Measurements from ENCODE around the gene MYOM3. TPM values are rescaled to one million over a fixed set of nuclear protein-coding genes. Genes with fewer than 3 reads are reported as not detected.

Gene MYOM3
- total RNA-seq, 2 donors from 2014 or later = 3.3 to 28.5 TPM

- no peak for TF ChIP-seq CTCF (IDR thresholded peaks at IDR 0.05)
- no peak for TF ChIP-seq POLR2A (IDR thresholded peaks at IDR 0.05)
- TF ChIP-seq POLR2AphosphoS5 (IDR thresholded peaks at IDR 0.05) = no peak
- no peak for DNase-seq (ENCODE audit: low spot score)
- intact Hi-C loops (cut with DNase I) = no loop called here
- Histone ChIP-seq H3K4me3 (no peak overlapping the region), H3K9me3 (no peaks in the 10 kb centered on the region), H3K36me3 (no peaks in the 10 kb centered on the region), H3K4me1 (replicated peaks) (peaks cover 12% of the 10 kb centered on the region), H3K27me3 (replicated peaks; ENCODE audit: insufficient read depth) (no peaks in the 10 kb centered on the region), H3K27ac (no peak overlapping the region)
- WGBS = 79% methylated on average over 3 of the region's 3 CpGs
Observed at GRCh38 chr1:24120965-24121364, 9.0 kb upstream of the MYOM3 start.

DNA sequence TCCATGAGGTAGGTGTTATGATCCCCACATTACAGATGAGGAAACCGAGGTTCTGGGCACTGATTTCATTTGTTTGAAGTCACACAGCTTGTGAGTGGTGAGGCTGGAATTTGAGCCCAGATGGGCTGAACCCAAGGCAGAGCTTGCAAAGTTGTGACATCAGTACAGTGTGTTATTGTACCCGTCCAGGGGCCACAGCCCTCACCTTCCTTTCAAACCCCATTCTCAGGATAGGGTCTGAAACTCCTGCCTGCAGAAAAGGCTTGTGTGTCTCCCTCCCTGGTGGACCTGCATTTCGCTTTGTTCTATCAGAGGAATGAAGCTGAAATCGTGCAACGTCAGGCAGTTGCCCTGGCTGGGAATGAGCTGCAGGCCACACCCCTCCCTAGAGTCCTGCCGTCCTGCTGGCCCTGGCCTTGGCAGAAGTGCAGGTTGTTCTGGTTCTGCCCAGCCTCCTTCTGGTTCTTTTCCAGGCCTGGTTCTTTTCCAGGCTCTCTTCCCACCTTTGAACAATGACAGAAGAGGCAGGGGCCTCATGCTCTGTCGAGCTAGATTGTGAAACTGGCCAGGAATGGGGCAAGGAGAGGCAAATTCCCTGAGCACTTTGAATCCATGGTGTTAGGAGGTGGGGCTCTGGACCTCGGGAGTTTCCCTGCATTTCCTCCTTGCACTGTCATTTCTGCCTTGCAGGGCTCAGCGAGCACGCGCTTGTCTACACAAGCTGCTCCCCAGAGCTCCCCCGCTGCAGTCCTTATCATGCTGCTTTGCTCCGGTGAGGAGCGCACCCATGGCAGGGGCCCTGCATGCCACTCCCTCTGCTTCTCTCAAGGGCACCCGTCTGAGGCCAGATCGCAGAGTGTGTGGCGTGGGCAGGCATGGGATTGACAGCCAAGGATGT is 8.2 kb upstream of the MYOM3 start:
- WGBS = 28% methylated on average over 17 of the region's 17 CpGs

DNA sequence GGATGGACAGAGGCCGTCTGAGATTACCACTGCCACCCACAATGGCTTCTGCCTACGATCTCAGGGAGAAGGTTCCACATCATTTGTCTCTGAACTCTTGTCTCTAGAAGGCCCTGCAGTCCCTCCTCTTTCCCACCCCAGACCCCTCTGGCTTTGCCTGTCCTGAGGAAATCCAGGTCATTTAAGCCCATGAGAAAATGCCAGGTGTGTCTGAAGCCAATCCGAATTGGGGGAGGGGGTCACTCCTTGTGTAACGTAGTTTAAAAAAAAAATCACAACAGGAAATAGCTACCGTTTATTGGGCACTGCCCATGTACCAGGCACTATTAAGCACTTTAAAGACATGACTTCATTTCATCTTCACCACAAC is 7.5 kb upstream of the MYOM3 start:
- Histone ChIP-seq H3K27me3 (replicated peaks; ENCODE audit: insufficient read depth) (no peaks in the 10 kb centered on the region), H3K4me1 (replicated peaks) (peaks cover 12% of the 10 kb centered on the region), H3K36me3 (no peaks in the 10 kb centered on the region), H3K4me3 (no peak overlapping the region), H3K9me3 (no peaks in the 10 kb centered on the region), H3K27ac (peak overlapping the region; percentile 8 to 26)
- DNase-seq (ENCODE audit: low spot score) = no peak
- intact Hi-C loops (cut with DNase I) = no loop called here
- TF ChIP-seq CTCF (IDR thresholded peaks at IDR 0.05) = no peak
- no peak for TF ChIP-seq POLR2A (IDR thresholded peaks at IDR 0.05)
- TF ChIP-seq POLR2AphosphoS5 (IDR thresholded peaks at IDR 0.05) = no peak
- 71% methylated on average over 5 of the region's 5 CpGs for WGBS

More for the DNA sequence above, 8.2 kb upstream of the MYOM3 start:
- Histone ChIP-seq H3K27me3 (replicated peaks; ENCODE audit: insufficient read depth) (no peaks in the 10 kb centered on the region), H3K9me3 (no peaks in the 10 kb centered on the region), H3K4me1 (replicated peaks) (peaks cover 12% of the 10 kb centered on the region), H3K36me3 (no peaks in the 10 kb centered on the region), H3K4me3 (no peak overlapping the region), H3K27ac (peak overlapping the region; percentile 8 to 26)
- intact Hi-C loops (cut with DNase I) = no loop called here
- TF ChIP-seq POLR2AphosphoS5 (IDR thresholded peaks at IDR 0.05) (peak; percentile 72), POLR2A (IDR thresholded peaks at IDR 0.05) (no peak), CTCF (IDR thresholded peaks at IDR 0.05) (no peak)
- DNase-seq (ENCODE audit: low spot score) = peak; percentile 66

GRCh38 chr1:24118410-24119242 is 6.7 kb upstream of the MYOM3 start:
- H3K27me3 ChIP-seq (replicated peaks; ENCODE audit: insufficient read depth) = no peaks in the 10 kb centered on the region
- 66% methylated on average over 8 of the region's 8 CpGs for WGBS
- H3K4me1 ChIP-seq (replicated peaks) = peaks cover 12% of the 10 kb centered on the region
- DNase-seq (ENCODE audit: low spot score) = no peak
- H3K36me3 ChIP-seq = no peaks in the 10 kb centered on the region
- TF ChIP-seq POLR2AphosphoS5 (IDR thresholded peaks at IDR 0.05) (no peak), POLR2A (IDR thresholded peaks at IDR 0.05) (no peak), CTCF (IDR thresholded peaks at IDR 0.05) (no peak)
- intact Hi-C loops (cut with DNase I) = no loop called here
- no peak overlapping the region for H3K4me3 ChIP-seq
- no peaks in the 10 kb centered on the region for H3K9me3 ChIP-seq
- H3K27ac ChIP-seq = no peak overlapping the region

Data from prostate gland (tissue), 2 donors.